K562 (cell line): ENCODE results near the gene NAGLU. TPM values are rescaled to one million over a fixed set of nuclear protein-coding genes. Genes with fewer than 3 reads are reported as not detected.

Experiments used
- ATAC-seq: fragments of 200-7000 bp; cut with Tn5 transposase; 3 replicates; pipeline ENCODE4 v1.9.1; 2020; ENCODE audit warnings: moderate library complexity
- BruUV-seq: library from RNA; stranded (reverse); fragments of 400-500 nt; replicated peaks from 2 replicates; lab custom pipeline; 2021; lab: Mats Ljungman, UMichigan
- CTCF ChIA-PET: fragments of 300-600 bp; formaldehyde crosslinking; extraction: SDS; loops from one replicate; lab custom pipeline; 2021; ENCODE audit warnings: low intra/inter-chr PET ratio; lab: Yijun Ruan, JAX
- POLR2A ChIA-PET: fragments of 300-600, 350-650 bp; sonication (Branson Sonifier 250); formaldehyde crosslinking; extraction: SDS; loops from one replicate; lab custom pipeline; 2021; ENCODE audit warnings: antibody characterized with exemption, inconsistent platforms; lab: Yijun Ruan, JAX
- DNase-seq, 4 experiments: peaks; one replicate each; pipeline versions ENCODE4 v3.0.0 to v3.0.0-alpha.2; 2011 to 2018; ENCODE audit warnings: low spot score in 3 of 4, mixed read lengths in 3 of 4; ENCODE audit errors: extremely low read depth in 1 of 4
- FAIRE-seq: peaks from 2 replicates; lab custom pipeline; 2011; peaks lifted over from hg19 to GRCh38; lab: Jason Lieb, UNC
- H2AFZ ChIP-seq: 2 replicates; pipeline ENCODE4 v1.6.0; 2011; ENCODE audit warnings: low read depth, low read length, control low read depth, inconsistent platforms
- H3K27ac ChIP-seq: fragments of 200-600 bp; 3 replicates; pipeline ENCODE4 v1.8.0; 2011; ENCODE audit warnings: low read depth, mild to moderate bottlenecking, control low read depth, inconsistent platforms, low read length, moderate library complexity, mixed read lengths; ENCODE audit errors: extremely low read depth
- H3K27me3 ChIP-seq, 2 experiments: fragments of 300-600 bp in 1 of 2; 2 replicates in 1 of 2; 3 replicates in 1 of 2; pipeline versions ENCODE4 v1.6.0 to v1.8.0; 2011; ENCODE audit warnings: inconsistent platforms in 2 of 2, low read length in 2 of 2, mild to moderate bottlenecking in 1 of 2, mixed read lengths in 1 of 2, moderate library complexity in 1 of 2; ENCODE audit not compliant: control insufficient read depth in 2 of 2, insufficient read depth in 2 of 2
- H3K36me3 ChIP-seq: fragments of 300-600 bp; 3 replicates; pipeline ENCODE4 v1.8.0; 2011; ENCODE audit warnings: mild to moderate bottlenecking, low read length, inconsistent platforms; ENCODE audit not compliant: control insufficient read depth, insufficient read depth
- H3K4me1 ChIP-seq, 2 experiments: fragments of 200-600 bp in 1 of 2; replicated peaks in 1 of 2; 2 replicates in 1 of 2; 3 replicates in 1 of 2; pipeline versions ENCODE4 v1.5.1 to v1.8.0; 2011; ENCODE audit warnings: inconsistent platforms in 2 of 2, low read length in 2 of 2, mild to moderate bottlenecking in 1 of 2, mixed read lengths in 1 of 2, moderate library complexity in 1 of 2; ENCODE audit not compliant: control insufficient read depth in 2 of 2, insufficient read depth in 2 of 2
- H3K4me2 ChIP-seq: 2 replicates; pipeline ENCODE4 v1.6.1; 2011; ENCODE audit warnings: low read length, control low read depth, inconsistent platforms, mixed read lengths; ENCODE audit not compliant: insufficient read depth
- H3K4me3 ChIP-seq: fragments of 200-600 bp; sonication (generic), shearing (Covaris generic); 2 replicates; pipeline ENCODE4 v1.5.1; 2016; ENCODE audit warnings: control low read depth, inconsistent platforms
- H3K79me2 ChIP-seq: fragments of 200-600 bp; 3 replicates; pipeline ENCODE4 v1.8.0; 2011; ENCODE audit warnings: low read length, inconsistent platforms; ENCODE audit not compliant: control insufficient read depth, insufficient read depth
- H3K9ac ChIP-seq, 2 experiments: 2 replicates each; pipeline versions ENCODE4 v1.6.0 to v1.6.1; 2011; ENCODE audit warnings: low read depth in 2 of 2, low read length in 2 of 2, control low read depth in 1 of 2, inconsistent platforms in 1 of 2, mild to moderate bottlenecking in 1 of 2, mixed read lengths in 1 of 2; ENCODE audit not compliant: insufficient read depth in 1 of 2
- H3K9me1 ChIP-seq: one replicate; pipeline ENCODE4 v1.6.0; 2011; ENCODE audit warnings: inconsistent platforms, mild to moderate bottlenecking, low read length, moderate library complexity; ENCODE audit not compliant: control insufficient read depth, insufficient read depth
- H3K9me3 ChIP-seq: replicated peaks from 2 replicates; pipeline ENCODE4 v1.5.1; 2011; ENCODE audit warnings: low read depth, low read length, inconsistent platforms; ENCODE audit not compliant: control insufficient read depth, insufficient read depth
- H4K20me1 ChIP-seq: replicated peaks from 2 replicates; pipeline ENCODE4 v1.6.1; 2011; ENCODE audit warnings: low read length, inconsistent platforms, mixed read lengths; ENCODE audit not compliant: control insufficient read depth, insufficient read depth
- ATF7 ChIP-seq: fragments of 450-650 bp; IDR thresholded peaks from 2 replicates; pipeline ENCODE4 v1.7.1; 2014; ENCODE audit warnings: mild to moderate bottlenecking, moderate library complexity
- E2F1 ChIP-seq: sonication (generic); formaldehyde crosslinking; IDR thresholded peaks from 2 replicates; pipeline ENCODE4 v1.8.1; 2023; ENCODE audit warnings: mild to moderate bottlenecking, missing genetic modification reagents, moderate library complexity
- E2F6 ChIP-seq, 2 experiments: IDR thresholded peaks; 2 replicates each; pipeline ENCODE4 v1.6.1; 2011; ENCODE audit warnings: borderline replicate concordance in 1 of 2, control low read depth in 1 of 2, low read depth in 1 of 2, low read length in 1 of 2, mild to moderate bottlenecking in 1 of 2, mixed read lengths in 1 of 2, moderate library complexity in 1 of 2; ENCODE audit not compliant: insufficient read depth in 1 of 2, insufficient read length in 1 of 2, poor library complexity in 1 of 2, severe bottlenecking in 1 of 2; ENCODE audit errors: extremely low read depth in 1 of 2
- ELF2 ChIP-seq: fragments of 250-450 bp; sonication (Bioruptor Pico); IDR thresholded peaks from 2 replicates; pipeline ENCODE4 v1.5.0; 2021; ENCODE audit warnings: mild to moderate bottlenecking
- ETV1 ChIP-seq: fragments of 450-650 bp; conservative IDR thresholded peaks from 2 replicates; pipeline ENCODE4 v1.6.1; 2016; ENCODE audit warnings: missing genetic modification characterization, control low read depth, low read depth, missing compliant biosample characterization
- FOS ChIP-seq: IDR thresholded peaks from 3 replicates; pipeline ENCODE4 v1.6.1; 2011; ENCODE audit not compliant: insufficient read length; ENCODE audit errors: extremely low read depth
- NKRF ChIP-seq: fragments of 450-650 bp; IDR thresholded peaks from 2 replicates; pipeline ENCODE4 v1.6.1; 2016; ENCODE audit warnings: borderline replicate concordance
- NR2F6 ChIP-seq: fragments of 450-650 bp; formaldehyde crosslinking; IDR thresholded peaks from 2 replicates; pipeline ENCODE4 v1.4.0; 2020; ENCODE audit warnings: mild to moderate bottlenecking
- PRPF4 ChIP-seq: fragments of 200-400 bp; formaldehyde crosslinking; IDR thresholded peaks from one replicate; pipeline ENCODE4 v1.6.1; 2017; ENCODE audit warnings: low read length, low read depth, mild to moderate bottlenecking; ENCODE audit not compliant: insufficient read depth, poor library complexity, severe bottlenecking
- TBL1XR1 ChIP-seq, 2 experiments: IDR thresholded peaks; 2 replicates each; pipeline ENCODE4 v1.6.1; 2012; ENCODE audit warnings: improper control_type of control experiment in 2 of 2, low read length in 2 of 2, mild to moderate bottlenecking in 1 of 2
- ZBTB8A ChIP-seq: fragments of 450-650 bp; IDR thresholded peaks from 2 replicates; pipeline ENCODE4 v1.6.1; 2018; ENCODE audit warnings: mild to moderate bottlenecking, moderate library complexity; ENCODE audit not compliant: partially characterized antibody
- ZNF311 ChIP-seq: fragments of 250-450 bp; sonication (Bioruptor Pico); IDR thresholded peaks from 2 replicates; pipeline ENCODE4 v1.4.0; 2020; ENCODE audit warnings: mild to moderate bottlenecking, moderate library complexity
- ZNF449 ChIP-seq: fragments of 250-450 bp; sonication (Bioruptor Pico); IDR thresholded peaks from 2 replicates; pipeline ENCODE4 v1.8.0; 2022; ENCODE audit warnings: moderate library complexity, mild to moderate bottlenecking, inconsistent platforms
- ZNF589 ChIP-seq: fragments of 200-800 bp; sonication (Bioruptor generic); IDR thresholded peaks from 2 replicates; pipeline ENCODE4 v1.6.1; 2016; ENCODE audit warnings: low read depth, missing genetic modification characterization, missing compliant biosample characterization
- ZZZ3 ChIP-seq: fragments of 450-650 bp; IDR thresholded peaks from 2 replicates; pipeline ENCODE4 v1.6.1; 2016; ENCODE audit warnings: antibody characterized with exemption, mild to moderate bottlenecking, moderate library complexity
- WGBS: fragments of 100-300 bp; shearing (Covaris generic); methylation state at CpG from one replicate; pipeline ENCODE4 v1.1.6; 2016; ENCODE audit warnings: low coverage, mixed read lengths; ENCODE audit not compliant: insufficient coverage; ENCODE audit errors: missing lambda C conversion rate; 5-methylcytosine and 5-hydroxymethylcytosine counted together
- in situ Hi-C: fragments of 300-500 bp; cut with MboI; formaldehyde crosslinking; loops from 4 replicates; pipeline ENCODE4 v1.15.0; 2018; ENCODE audit warnings: inconsistent platforms, mixed read lengths
- intact Hi-C: fragments of 100-400 bp; cut with micrococcal nuclease; formaldehyde crosslinking; loops from 2 replicates; pipeline ENCODE4 v1.14.2; 2022
- polyA plus RNA-seq, 8 experiments: library from polyadenylated mRNA; depleted of rRNA in 4 of 8; stranded (reverse) in 5 of 8; unstranded in 3 of 8; fragments of >200 nt; fragmentation: Nextera tagmentation in 2 of 8; fragmentation: Illumina TruSeq in 1 of 8; extraction: Ambion mirVana in 2 of 8; extraction: Trizol in 1 of 8; gene quantifications; 2 replicates each; pipeline versions ENCODE4 v1.2.1 to v1.2.3, GENCODE V29; 2011 to 2014; ENCODE audit warnings: inconsistent platforms in 1 of 8, missing spikeins in 1 of 8
- total RNA-seq, 7 experiments: library from RNA; depleted of rRNA in 6 of 7; stranded (reverse); fragments of >200 nt in 6 of 7; fragmentation: Illumina TruSeq in 2 of 7; extraction: Trizol in 2 of 7; gene quantifications; 2 replicates each; pipeline versions ENCODE4 v1.2.1 to v1.2.3, GENCODE V29; 2011 to 2021; ENCODE audit warnings: low replicate concordance in 1 of 7

The NAGLU gene
- total and polyA plus RNA-seq, 9 of the 15 experiments (the other 6 are each of a cell fraction or from before 2014, with no cell fraction given), result 0.04 to 21.5 (median 8.5) TPM

- Histone ChIP-seq H3K9me1 (no peaks in the 10 kb centered on the region), H3K4me1 (peaks cover 32 to 60% of the 10 kb centered on the region in 2 experiments), H3K4me3 (peak within 1 kb of the TSS; percentile 82), H3K9me3 (no peaks in the 10 kb centered on the region), H4K20me1 (no peaks in the 10 kb centered on the region), H3K9ac (peak within 1 kb of the TSS; percentile 88 to 96), H3K36me3 (peaks cover 80% of the 10 kb centered on the region), H3K27me3 (no peaks in the 10 kb centered on the region), H3K27ac (peak within 1 kb of the TSS; percentile 89), H3K79me2 (peaks cover 75% of the 10 kb centered on the region), H3K4me2 (peak within 1 kb of the TSS; percentile 88), H2AFZ (peak within 1 kb of the TSS; percentile 87)
- intact Hi-C loops, result no loop called here
- under 1% methylated on average over 63 of the region's 72 CpGs for whole genome bisulfite sequencing
- TSS peak; percentile 24 for BruUV-seq
- in situ Hi-C loops, result no loop called here
- DNase-seq (peak; percentile 97 to 100 (median 100)), ATAC-seq (peak; percentile 73), FAIRE-seq (peak; percentile 90)
- CTCF ChIA-PET, result interaction anchor here (0.6 to 0.7 kb wide), 2 partner anchors 12 to 31 kb away, joined by 3 read pairs; partner anchors contain the start of gene NAGLU
- POLR2A ChIA-PET, result interaction anchor here (0.6 to 8.3 kb wide), 6 partner anchors 10 to 362 kb away, joined by 3 to 58 read pairs (median 3); partner anchors contain the start of genes BECN1, PSMC3IP and VPS25
- TF ChIP-seq PRPF4, result no peak
- peak; percentile 73 for TF ChIP-seq ETV1 (tag)
- TF ChIP-seq ZBTB8A, result no peak
- no peak for TF ChIP-seq ZNF589 (CRISPR knock-in tag)
- TF ChIP-seq FOS, result peak; percentile 71
- no peak for TF ChIP-seq ZNF449 (CRISPR knock-in tag)
- 0 out of 2 replicates have a peak, but pooled peaks have one; percentile 33 for TF ChIP-seq ATF7
- TF ChIP-seq ZNF311 (CRISPR knock-in tag), result no peak
- TF ChIP-seq E2F6 (IDR thresholded peaks at IDR 0.05; ENCODE audit: borderline replicate concordance in 1 of 2, extremely low read depth in 1 of 2, insufficient read depth in 1 of 2, insufficient read length in 1 of 2, low read depth in 1 of 2, low read length in 1 of 2, poor library complexity in 1 of 2, severe bottlenecking in 1 of 2), result peak; percentile 25 to 67
- no peak for TF ChIP-seq ZZZ3
- TF ChIP-seq ELF2 (CRISPR knock-in tag), result peak; percentile 63; the same call in 1 of the 2 replicates
- TF ChIP-seq TBL1XR1 (IDR thresholded peaks at IDR 0.05; ENCODE audit: low read length in 2 of 2), result 0 out of 4 replicates have a peak, but pooled peaks of 1 of the 2 experiments have one; percentile 9
- TF ChIP-seq NR2F6 (CRISPR knock-in tag), result no peak
- TF ChIP-seq NKRF, result peak; percentile 35; the same call in 1 of the 2 replicates
- TF ChIP-seq E2F1, result no peak
These were observed 31.0 kb downstream of the NAGLU start, which contains the start of gene MLX for GRCh38 chr17:42566883-42567573. Gene MLX (plus strand): TSS chr17:42567100. CDS start chr17:42567125, 25 bp downstream.
